ENCODE data around the gene PEAK3. TPM values are rescaled to one million over a fixed set of nuclear protein-coding genes. Genes with fewer than 3 reads are reported as not detected.
A peak's percentile ranks its signal among the peaks of the same experiment; 100 is the strongest.

PEAK3 gene
- total and polyA plus RNA-seq, 9 of the 15 experiments (the other 6 are each of a cell fraction or from before 2014, with no cell fraction given) = 0.07 to 0.40 TPM; not detected in 7

DNA sequence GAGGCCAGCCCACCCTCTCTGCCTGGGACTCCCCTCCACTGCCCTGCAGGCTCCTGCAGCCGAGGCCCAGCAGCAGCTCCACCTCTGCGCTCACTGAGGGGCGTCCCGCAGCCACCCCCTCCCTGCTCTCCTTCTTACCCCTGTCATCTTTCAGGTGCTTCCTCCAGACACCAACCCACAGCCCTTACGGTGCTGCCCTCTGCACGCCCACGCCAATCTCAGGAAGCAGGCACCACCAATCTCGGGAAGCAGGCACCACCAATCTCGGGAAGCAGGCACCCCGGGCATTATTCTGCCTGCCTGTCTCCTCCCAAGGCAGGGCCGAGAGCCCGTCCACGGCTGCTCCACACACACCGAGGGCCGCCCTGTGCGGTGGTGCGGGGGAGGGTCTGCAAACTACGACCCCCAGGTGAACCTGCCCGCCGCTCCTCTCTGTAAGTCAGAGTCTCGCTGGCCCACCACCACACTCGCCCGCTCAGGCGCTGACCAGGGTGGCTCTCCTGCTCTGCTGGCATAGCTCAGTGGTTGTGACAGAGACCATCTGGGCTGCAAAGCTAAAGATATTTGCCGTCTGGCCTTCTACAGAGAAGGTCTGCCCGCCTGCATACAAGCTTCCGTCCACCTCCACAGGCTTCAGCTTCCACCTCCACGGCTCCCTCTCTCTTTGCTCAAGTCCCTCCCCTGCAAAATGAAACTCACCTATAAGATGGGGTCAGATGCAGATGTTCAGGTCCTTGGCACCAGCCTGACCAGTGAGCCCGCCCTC lies 43.5 kb upstream of the PEAK3 start:
- in situ Hi-C loops (cut with MboI) (no loop called here), intact Hi-C loops (cut with micrococcal nuclease) (loop anchor here (10.0 kb wide), 1 partner anchor 59 kb away; no protein-coding TSS in a partner anchor)
- Histone ChIP-seq H4K20me1 (replicated peaks; ENCODE audit: control insufficient read depth, insufficient read depth, low read length) (no peaks in the 10 kb centered on the region), H3K9ac (ENCODE audit: insufficient read depth in 1 of 2, low read depth in 2 of 2, low read length in 2 of 2) (peak overlapping the region in 1 of 2 experiments; percentile 36; a peak in 2 of 4 replicates), H3K27me3 (ENCODE audit: control insufficient read depth in 2 of 2, insufficient read depth in 2 of 2, low read length in 2 of 2) (no peaks in the 10 kb centered on the region), H3K27ac (ENCODE audit: extremely low read depth, low read depth, low read length) (no peak overlapping the region), H3K79me2 (ENCODE audit: control insufficient read depth, insufficient read depth, low read length) (peaks cover 55% of the 10 kb centered on the region), H3K4me2 (ENCODE audit: insufficient read depth, low read length) (no peak overlapping the region), H3K4me3 (no peak overlapping the region), H3K9me1 (ENCODE audit: control insufficient read depth, insufficient read depth, low read length) (no peaks in the 10 kb centered on the region), H3K9me3 (replicated peaks; ENCODE audit: control insufficient read depth, insufficient read depth, low read depth, low read length) (no peaks in the 10 kb centered on the region), H3K4me1 (replicated peaks in 1 of 2; ENCODE audit: control insufficient read depth in 2 of 2, insufficient read depth in 2 of 2, low read length in 2 of 2) (peaks cover 16 to 63% of the 10 kb centered on the region in 2 experiments; a peak in 4 of 5 replicates), H2AFZ (ENCODE audit: low read depth, low read length) (no peak overlapping the region), H3K36me3 (ENCODE audit: control insufficient read depth, insufficient read depth, low read length) (peaks cover 60% of the 10 kb centered on the region)
- no peak for ATAC-seq
- ChIA-PET POLR2A (interaction anchor here (0.7 to 1.0 kb wide), 2 partner anchors 14 to 68 kb away, joined by 3 to 5 read pairs; no protein-coding TSS in a partner anchor), CTCF (ENCODE audit: low intra/inter-chr PET ratio) (no interaction called here)
- BruUV-seq (replicated peaks) = no TSS peak
- no peak for FAIRE-seq
- TF ChIP-seq POLR2G (IDR thresholded peaks at IDR 0.05; ENCODE audit: low read depth, low read length) = peak; percentile 41; the same call in 1 of the 2 replicates
- TF ChIP-seq RBFOX2 (IDR thresholded peaks at IDR 0.05; ENCODE audit: low read depth, low read length) = peak; percentile 49
- peak; percentile 7; the same call in 1 of the 2 replicates for TF ChIP-seq POLR2AphosphoS5 (IDR thresholded peaks at IDR 0.05; ENCODE audit: control insufficient read depth, insufficient read depth, low read depth, low read length)
- no peak for TF ChIP-seq SMAD1 (IDR thresholded peaks at IDR 0.05; ENCODE audit: low read depth, low read length, partially characterized antibody)
- TF ChIP-seq, protein P1, sequence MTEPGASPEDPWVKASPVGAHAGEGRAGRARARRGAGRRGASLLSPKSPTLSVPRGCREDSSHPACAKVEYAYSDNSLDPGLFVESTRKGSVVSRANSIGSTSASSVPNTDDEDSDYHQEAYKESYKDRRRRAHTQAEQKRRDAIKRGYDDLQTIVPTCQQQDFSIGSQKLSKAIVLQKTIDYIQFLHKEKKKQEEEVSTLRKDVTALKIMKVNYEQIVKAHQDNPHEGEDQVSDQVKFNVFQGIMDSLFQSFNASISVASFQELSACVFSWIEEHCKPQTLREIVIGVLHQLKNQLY (CRISPR knock-in tag; conservative IDR thresholded peaks at IDR 0.05) = no peak
- TF ChIP-seq BRF1 (IDR thresholded peaks at IDR 0.05; ENCODE audit: borderline replicate concordance, extremely low read depth, insufficient read length) = no peak
- TF ChIP-seq C11orf30 (IDR thresholded peaks at IDR 0.05; ENCODE audit: low read depth) = no peak
- TF ChIP-seq SUPT5H (IDR thresholded peaks at IDR 0.05) = no peak
- TF ChIP-seq KLF16 (IDR thresholded peaks at IDR 0.05) = no peak
- TF ChIP-seq, protein P2, sequence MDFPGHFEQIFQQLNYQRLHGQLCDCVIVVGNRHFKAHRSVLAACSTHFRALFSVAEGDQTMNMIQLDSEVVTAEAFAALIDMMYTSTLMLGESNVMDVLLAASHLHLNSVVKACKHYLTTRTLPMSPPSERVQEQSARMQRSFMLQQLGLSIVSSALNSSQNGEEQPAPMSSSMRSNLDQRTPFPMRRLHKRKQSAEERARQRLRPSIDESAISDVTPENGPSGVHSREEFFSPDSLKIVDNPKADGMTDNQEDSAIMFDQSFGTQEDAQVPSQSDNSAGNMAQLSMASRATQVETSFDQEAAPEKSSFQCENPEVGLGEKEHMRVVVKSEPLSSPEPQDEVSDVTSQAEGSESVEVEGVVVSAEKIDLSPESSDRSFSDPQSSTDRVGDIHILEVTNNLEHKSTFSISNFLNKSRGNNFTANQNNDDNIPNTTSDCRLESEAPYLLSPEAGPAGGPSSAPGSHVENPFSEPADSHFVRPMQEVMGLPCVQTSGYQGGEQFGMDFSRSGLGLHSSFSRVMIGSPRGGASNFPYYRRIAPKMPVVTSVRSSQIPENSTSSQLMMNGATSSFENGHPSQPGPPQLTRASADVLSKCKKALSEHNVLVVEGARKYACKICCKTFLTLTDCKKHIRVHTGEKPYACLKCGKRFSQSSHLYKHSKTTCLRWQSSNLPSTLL (IDR thresholded peaks at IDR 0.05) = no peak
- TF ChIP-seq WHSC1 (IDR thresholded peaks at IDR 0.05; ENCODE audit: low read length) = no peak
- no peak for TF ChIP-seq ETV6 (IDR thresholded peaks at IDR 0.05; ENCODE audit: borderline replicate concordance in 1 of 2, low read depth in 2 of 2, low read length in 1 of 2)
- TF ChIP-seq ETV6 (CRISPR knock-in tag; IDR thresholded peaks at IDR 0.05; ENCODE audit: borderline replicate concordance) = no peak
- no peak for DNase-seq (ENCODE audit: extremely low read depth in 1 of 4, low spot score in 3 of 4)
- 93% methylated on average over 24 of the region's 29 CpGs for WGBS (ENCODE audit: insufficient coverage, low coverage, missing lambda C conversion rate)
